Activated CD8-positive, alpha-beta T cell treated with anti-CD3 and anti-CD28 coated beads for 36 hours (primary cell): Measurements from ENCODE around the gene GGNBP2. TPM values are rescaled to one million over a fixed set of nuclear protein-coding genes. Genes with fewer than 3 reads are reported as not detected.

Experiments
- ATAC-seq: fragments of 200-7000 bp; cut with Tn5 transposase; one replicate; pipeline ENCODE4 v1.10.0; 2021; ENCODE audit warnings: mild to moderate bottlenecking, moderate library complexity
- CTCF ChIA-PET: fragments of 350-600 bp; sonication (Branson Sonifier 250); formaldehyde crosslinking; loops from one replicate; lab custom pipeline; 2021; ENCODE audit warnings: antibody characterized with exemption; lab: Charles Lee
- POLR2A ChIA-PET: fragments of 350-600 bp; sonication (Branson Sonifier 250); formaldehyde crosslinking; loops from one replicate; lab custom pipeline; 2021; ENCODE audit warnings: antibody characterized with exemption; lab: Charles Lee
- DNase-seq: peaks from one replicate; pipeline ENCODE4 v3.0.0-alpha.2; 2020
- H3K27ac Mint-ChIP-seq: one replicate; pipeline ENCODE4 v1.8.0; 2021; ENCODE audit warnings: mild to moderate bottlenecking, mixed read lengths
- H3K27me3 Mint-ChIP-seq: one replicate; pipeline ENCODE4 v1.8.0; 2021; ENCODE audit warnings: mixed read lengths
- H3K36me3 Mint-ChIP-seq: one replicate; pipeline ENCODE4 v1.8.0; 2021; ENCODE audit warnings: low read depth, mixed read lengths
- H3K4me1 Mint-ChIP-seq: one replicate; pipeline ENCODE4 v1.8.0; 2021; ENCODE audit warnings: low read depth, mixed read lengths
- H3K4me3 Mint-ChIP-seq: one replicate; pipeline ENCODE4 v1.8.0; 2021; ENCODE audit warnings: mild to moderate bottlenecking, moderate library complexity, mixed read lengths
- H3K9me3 Mint-ChIP-seq: one replicate; pipeline ENCODE4 v1.8.0; 2021; ENCODE audit warnings: mixed read lengths
- CTCF ChIP-seq: fragments of 200-600 bp; IDR thresholded peaks from one replicate; pipeline ENCODE4 v1.8.0; 2022; ENCODE audit warnings: antibody characterized with exemption, mild to moderate bottlenecking
- intact Hi-C: fragments of 100-400 bp; cut with micrococcal nuclease; formaldehyde crosslinking; loops from one replicate; pipeline ENCODE4 v1.10.0; 2022
- total RNA-seq, 2 experiments: library from RNA; stranded (reverse); gene quantifications; one replicate each; pipeline ENCODE4 v1.2.3, GENCODE V29; 2021

The GGNBP2 gene
- total RNA-seq, 2 experiments from 2014 or later: 82.9 to 87.4 TPM

- ATAC-seq (no peak), DNase-seq (no peak)
- H3K4me1 Mint-ChIP-seq: peaks cover 25% of the 10 kb centered on the region
- intact Hi-C loops: no loop called here
- H3K27ac Mint-ChIP-seq: peak overlapping the region; percentile 59
- no peak for TF ChIP-seq CTCF
- no peaks in the 10 kb centered on the region for H3K9me3 Mint-ChIP-seq
- H3K27me3 Mint-ChIP-seq: no peaks in the 10 kb centered on the region
- H3K4me3 Mint-ChIP-seq: no peak overlapping the region
- H3K36me3 Mint-ChIP-seq: peaks cover 59% of the 10 kb centered on the region
- POLR2A ChIA-PET: interaction anchor here (0.7 to 5.7 kb wide), 5 partner anchors 10 to 33 kb away, joined by 3 to 36 read pairs (median 3); partner anchors contain the start of genes MYO19 and PIGW
- CTCF ChIA-PET: interaction anchor here (1.8 kb wide), 1 partner anchor 9 kb away, joined by 10 read pairs; the partner anchor contains the start of genes MYO19 and PIGW
Observed at GRCh38 chr17:36525113-36525512, 19.6 kb upstream of the GGNBP2 start.

- Mint-ChIP-seq H3K9me3 (no peaks in the 10 kb centered on the region), H3K27me3 (no peaks in the 10 kb centered on the region), H3K4me3 (no peak overlapping the region), H3K36me3 (peaks cover 51% of the 10 kb centered on the region), H3K4me1 (peaks cover 25% of the 10 kb centered on the region), H3K27ac (peak overlapping the region; percentile 13)
- intact Hi-C loops: no loop called here
- CTCF ChIA-PET: interaction anchor here (0.6 kb wide), 1 partner anchor 8 kb away, joined by 3 read pairs; the partner anchor contains the start of genes MYO19 and PIGW
- POLR2A ChIA-PET: interaction anchor here (0.7 to 5.7 kb wide), 3 partner anchors 10 to 31 kb away, joined by 3 to 36 read pairs (median 3); partner anchors contain the start of genes MYO19 and PIGW
- DNase-seq: no peak
- TF ChIP-seq CTCF: no peak
- ATAC-seq: no peak
Observed at GRCh38 chr17:36525888-36526287, 18.8 kb upstream of the GGNBP2 start.

- H3K4me3 Mint-ChIP-seq: no peak overlapping the region
- DNase-seq (no peak), ATAC-seq (no peak)
- intact Hi-C loops: no loop called here
- ChIA-PET POLR2A (interaction anchor here (0.6 to 1.0 kb wide), 2 partner anchors 9 to 31 kb away, joined by 3 read pairs; no protein-coding TSS in a partner anchor), CTCF (interaction anchor here (1.4 kb wide), 1 partner anchor 75 kb away, joined by 4 read pairs; no protein-coding TSS in a partner anchor)
- no peaks in the 10 kb centered on the region for H3K27me3 Mint-ChIP-seq
- H3K9me3 Mint-ChIP-seq: no peaks in the 10 kb centered on the region
- no peak overlapping the region for H3K27ac Mint-ChIP-seq
- H3K36me3 Mint-ChIP-seq: peaks cover 55% of the 10 kb centered on the region
- no peak for TF ChIP-seq CTCF
- peaks cover 34% of the 10 kb centered on the region for H3K4me1 Mint-ChIP-seq
Observed at GRCh38 chr17:36527621-36528250, 17.0 kb upstream of the GGNBP2 start.

- peaks cover 61% of the 10 kb centered on the region for H3K36me3 Mint-ChIP-seq
- ChIA-PET CTCF (no interaction called here), POLR2A (interaction anchor here (0.7 kb wide), 1 partner anchor 14 kb away, joined by 3 read pairs; no protein-coding TSS in a partner anchor)
- no peaks in the 10 kb centered on the region for H3K27me3 Mint-ChIP-seq
- no peaks in the 10 kb centered on the region for H3K9me3 Mint-ChIP-seq
- DNase-seq: no peak
- peaks cover 43% of the 10 kb centered on the region for H3K4me1 Mint-ChIP-seq
- intact Hi-C loops: no loop called here
- TF ChIP-seq CTCF: no peak
- peak overlapping the region; percentile 53 for H3K27ac Mint-ChIP-seq
- ATAC-seq: no peak
- H3K4me3 Mint-ChIP-seq: no peak overlapping the region
Observed at GRCh38 chr17:36529121-36529520, 15.6 kb upstream of the GGNBP2 start.
